Chondrocyte (in vitro differentiated cells): ENCODE results near the gene OTOS. TPM values are rescaled to one million over a fixed set of nuclear protein-coding genes. Genes with fewer than 3 reads are reported as not detected.

Experiments used
- DNase-seq: peaks from one replicate; pipeline ENCODE4 v3.0.0; 2021; ENCODE audit warnings: mixed read lengths, low spot score
- H3K27ac Mint-ChIP-seq: one replicate; pipeline ENCODE4 v1.8.0; 2021; ENCODE audit warnings: mild to moderate bottlenecking, moderate library complexity, mixed read lengths; ENCODE audit not compliant: unreplicated experiment
- H3K27me3 Mint-ChIP-seq: 2 replicates; pipeline ENCODE4 v1.8.0; 2021; ENCODE audit warnings: low read depth, mixed read lengths
- H3K36me3 Mint-ChIP-seq: 2 replicates; pipeline ENCODE4 v1.8.0; 2021; ENCODE audit warnings: low read depth, mixed read lengths
- H3K4me1 Mint-ChIP-seq: 2 replicates; pipeline ENCODE4 v1.8.0; 2021; ENCODE audit warnings: low read depth, mild to moderate bottlenecking, mixed read lengths
- H3K4me3 Mint-ChIP-seq: one replicate; pipeline ENCODE4 v1.8.0; 2021; ENCODE audit warnings: mild to moderate bottlenecking, moderate library complexity, mixed read lengths; ENCODE audit not compliant: unreplicated experiment
- H3K9me3 Mint-ChIP-seq: 2 replicates; pipeline ENCODE4 v1.8.0; 2021; ENCODE audit warnings: low read depth, mixed read lengths
- CTCF ChIP-seq: fragments of 200-600 bp; sonication (generic); IDR thresholded peaks from 2 replicates; pipeline ENCODE4 v1.5.0; 2021; ENCODE audit warnings: antibody characterized with exemption, mild to moderate bottlenecking, moderate library complexity
- total RNA-seq: library from RNA; stranded (reverse); gene quantifications from 3 replicates; pipeline ENCODE4 v1.2.1, GENCODE V29; 2021

OTOS gene
- total RNA-seq, 1 donor from 2014 or later: not detected

GRCh38 chr2:240144649-240145261, 4.3 kb upstream of the OTOS start:
- TF ChIP-seq CTCF: no peak
- peaks cover 12% of the 10 kb centered on the region for H3K27me3 Mint-ChIP-seq
- H3K4me3 Mint-ChIP-seq: no peak overlapping the region
- no peak overlapping the region for H3K27ac Mint-ChIP-seq
- peak; percentile 74 for DNase-seq
- H3K9me3 Mint-ChIP-seq: no peaks in the 10 kb centered on the region
- no peaks in the 10 kb centered on the region for H3K36me3 Mint-ChIP-seq
- H3K4me1 Mint-ChIP-seq: no peaks in the 10 kb centered on the region

- Mint-ChIP-seq H3K4me3 (no peak overlapping the region), H3K36me3 (no peaks in the 10 kb centered on the region), H3K27me3 (peaks cover 13% of the 10 kb centered on the region), H3K27ac (no peak overlapping the region), H3K9me3 (no peaks in the 10 kb centered on the region), H3K4me1 (no peaks in the 10 kb centered on the region)
- TF ChIP-seq CTCF: peak; percentile 97
- peak; percentile 91 for DNase-seq
These were observed 3.6 kb upstream of the OTOS start for GRCh38 chr2:240143801-240144648.

- Mint-ChIP-seq H3K27me3 (peaks cover 13% of the 10 kb centered on the region), H3K4me3 (no peak overlapping the region), H3K4me1 (no peaks in the 10 kb centered on the region), H3K9me3 (no peaks in the 10 kb centered on the region), H3K27ac (no peak overlapping the region), H3K36me3 (no peaks in the 10 kb centered on the region)
- DNase-seq: peak; percentile 40
- TF ChIP-seq CTCF: no peak
These were observed 2.8 kb upstream of the OTOS start for GRCh38 chr2:240143276-240143675.

GRCh38 chr2:240142859-240143258, 2.4 kb upstream of the OTOS start:
- Mint-ChIP-seq H3K4me1 (no peaks in the 10 kb centered on the region), H3K36me3 (no peaks in the 10 kb centered on the region)
- peak; percentile 73 for DNase-seq

More at GRCh38 chr2:240142859-240143258, 2.4 kb upstream of the OTOS start:
- no peaks in the 10 kb centered on the region for H3K9me3 Mint-ChIP-seq
- peaks cover 13% of the 10 kb centered on the region for H3K27me3 Mint-ChIP-seq
- H3K4me3 Mint-ChIP-seq: no peak overlapping the region
- no peak overlapping the region for H3K27ac Mint-ChIP-seq
- no peak for TF ChIP-seq CTCF
